Measurements from ENCODE around the gene TNF.

DNA sequence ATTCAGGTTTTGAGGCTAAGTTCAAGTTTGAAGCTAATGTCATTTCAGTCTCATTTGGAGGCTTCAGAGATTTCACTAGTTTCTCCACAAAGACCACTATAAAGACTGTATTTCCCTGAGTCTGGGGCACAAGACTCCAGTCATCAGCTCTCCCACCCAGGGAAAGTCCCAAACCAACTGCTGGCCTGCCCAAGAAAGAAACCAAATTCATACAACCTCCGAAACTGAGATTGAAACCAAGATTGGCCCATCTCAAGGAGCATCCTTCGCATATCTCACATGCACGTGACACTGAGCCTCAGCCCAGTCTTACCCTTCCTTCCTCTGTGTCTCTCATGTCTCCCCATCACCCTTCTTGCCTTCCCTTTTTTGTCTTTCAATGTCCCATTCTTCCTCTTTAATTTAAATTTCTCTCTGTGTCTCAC lies 6.8 kb upstream of the TNF start:
- TF ChIP-seq, protein P1, sequence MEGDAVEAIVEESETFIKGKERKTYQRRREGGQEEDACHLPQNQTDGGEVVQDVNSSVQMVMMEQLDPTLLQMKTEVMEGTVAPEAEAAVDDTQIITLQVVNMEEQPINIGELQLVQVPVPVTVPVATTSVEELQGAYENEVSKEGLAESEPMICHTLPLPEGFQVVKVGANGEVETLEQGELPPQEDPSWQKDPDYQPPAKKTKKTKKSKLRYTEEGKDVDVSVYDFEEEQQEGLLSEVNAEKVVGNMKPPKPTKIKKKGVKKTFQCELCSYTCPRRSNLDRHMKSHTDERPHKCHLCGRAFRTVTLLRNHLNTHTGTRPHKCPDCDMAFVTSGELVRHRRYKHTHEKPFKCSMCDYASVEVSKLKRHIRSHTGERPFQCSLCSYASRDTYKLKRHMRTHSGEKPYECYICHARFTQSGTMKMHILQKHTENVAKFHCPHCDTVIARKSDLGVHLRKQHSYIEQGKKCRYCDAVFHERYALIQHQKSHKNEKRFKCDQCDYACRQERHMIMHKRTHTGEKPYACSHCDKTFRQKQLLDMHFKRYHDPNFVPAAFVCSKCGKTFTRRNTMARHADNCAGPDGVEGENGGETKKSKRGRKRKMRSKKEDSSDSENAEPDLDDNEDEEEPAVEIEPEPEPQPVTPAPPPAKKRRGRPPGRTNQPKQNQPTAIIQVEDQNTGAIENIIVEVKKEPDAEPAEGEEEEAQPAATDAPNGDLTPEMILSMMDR (IDR thresholded peaks at IDR 0.05) = no peak
- no peak for TF ChIP-seq POLR2A (IDR thresholded peaks at IDR 0.05)

All from ovary (tissue), 3 donors.